Measurements from ENCODE around the gene SOX8. TPM values are rescaled to one million over a fixed set of nuclear protein-coding genes. Genes with fewer than 3 reads are reported as not detected.

SOX8 gene
- total RNA-seq, 1 donor from 2014 or later = 4.3 TPM

- peak overlapping the region; percentile 61 for H3K27ac Mint-ChIP-seq (ENCODE audit: unreplicated experiment)
- peaks cover 8% of the 10 kb centered on the region for H3K9me3 Mint-ChIP-seq (ENCODE audit: unreplicated experiment)
- peaks cover 3% of the 10 kb centered on the region for H3K4me1 Mint-ChIP-seq (ENCODE audit: unreplicated experiment)
- no peak for DNase-seq (ENCODE audit: low spot score)
- H3K36me3 Mint-ChIP-seq (ENCODE audit: low read depth, unreplicated experiment) = peaks cover 13% of the 10 kb centered on the region
- TF ChIP-seq, protein P1, sequence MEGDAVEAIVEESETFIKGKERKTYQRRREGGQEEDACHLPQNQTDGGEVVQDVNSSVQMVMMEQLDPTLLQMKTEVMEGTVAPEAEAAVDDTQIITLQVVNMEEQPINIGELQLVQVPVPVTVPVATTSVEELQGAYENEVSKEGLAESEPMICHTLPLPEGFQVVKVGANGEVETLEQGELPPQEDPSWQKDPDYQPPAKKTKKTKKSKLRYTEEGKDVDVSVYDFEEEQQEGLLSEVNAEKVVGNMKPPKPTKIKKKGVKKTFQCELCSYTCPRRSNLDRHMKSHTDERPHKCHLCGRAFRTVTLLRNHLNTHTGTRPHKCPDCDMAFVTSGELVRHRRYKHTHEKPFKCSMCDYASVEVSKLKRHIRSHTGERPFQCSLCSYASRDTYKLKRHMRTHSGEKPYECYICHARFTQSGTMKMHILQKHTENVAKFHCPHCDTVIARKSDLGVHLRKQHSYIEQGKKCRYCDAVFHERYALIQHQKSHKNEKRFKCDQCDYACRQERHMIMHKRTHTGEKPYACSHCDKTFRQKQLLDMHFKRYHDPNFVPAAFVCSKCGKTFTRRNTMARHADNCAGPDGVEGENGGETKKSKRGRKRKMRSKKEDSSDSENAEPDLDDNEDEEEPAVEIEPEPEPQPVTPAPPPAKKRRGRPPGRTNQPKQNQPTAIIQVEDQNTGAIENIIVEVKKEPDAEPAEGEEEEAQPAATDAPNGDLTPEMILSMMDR (IDR thresholded peaks at IDR 0.05; ENCODE audit: unreplicated experiment) = no peak
- H3K27me3 Mint-ChIP-seq (ENCODE audit: unreplicated experiment) = peaks cover 5% of the 10 kb centered on the region
- H3K4me3 Mint-ChIP-seq (ENCODE audit: unreplicated experiment) = no peak overlapping the region
These were observed 15.1 kb downstream of the SOX8 start for GRCh38 chr16:996681-997080.

DNA sequence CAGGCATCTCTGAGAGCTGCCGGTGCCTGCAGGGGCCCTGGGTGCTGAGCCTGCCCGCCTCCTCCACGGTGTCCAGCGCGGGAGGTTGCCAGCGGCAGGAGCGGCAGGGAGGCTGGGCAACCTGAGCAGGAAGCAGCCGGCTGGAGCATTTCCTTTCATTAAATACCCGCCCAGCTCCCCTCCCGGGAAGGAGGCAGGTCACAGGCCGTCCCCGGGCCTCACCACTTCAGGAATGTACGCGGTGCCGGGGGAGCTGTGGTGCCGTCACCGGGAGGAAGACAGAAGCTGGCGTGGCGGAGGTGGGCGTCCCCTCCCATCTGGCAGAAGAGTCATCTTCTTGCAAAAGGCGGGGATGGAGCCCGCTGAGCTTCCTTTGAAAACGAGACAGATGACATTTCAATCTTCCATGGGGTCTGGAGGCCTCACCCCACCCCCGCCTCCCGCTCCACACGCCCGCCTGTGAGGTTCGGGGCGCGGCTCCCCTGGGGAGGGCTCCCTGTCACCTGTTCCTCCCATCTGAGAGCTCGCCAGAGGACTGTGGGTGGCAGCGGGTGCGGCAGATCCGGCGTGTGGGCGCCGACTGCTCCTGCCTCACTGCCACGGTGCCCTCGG, 16.0 kb downstream of the SOX8 start:
- H3K36me3 Mint-ChIP-seq (ENCODE audit: low read depth, unreplicated experiment) = peaks cover 13% of the 10 kb centered on the region
- H3K4me1 Mint-ChIP-seq (ENCODE audit: unreplicated experiment) = peaks cover 3% of the 10 kb centered on the region
- TF ChIP-seq, protein P1 (IDR thresholded peaks at IDR 0.05; ENCODE audit: unreplicated experiment) = no peak
- DNase-seq (ENCODE audit: low spot score) = peak; percentile 74
- H3K27me3 Mint-ChIP-seq (ENCODE audit: unreplicated experiment) = peaks cover 5% of the 10 kb centered on the region
- H3K4me3 Mint-ChIP-seq (ENCODE audit: unreplicated experiment) = no peak overlapping the region
- H3K27ac Mint-ChIP-seq (ENCODE audit: unreplicated experiment) = peak overlapping the region; percentile 48
- H3K9me3 Mint-ChIP-seq (ENCODE audit: unreplicated experiment) = peaks cover 8% of the 10 kb centered on the region

- Mint-ChIP-seq H3K27me3 (ENCODE audit: unreplicated experiment) (peaks cover 3% of the 10 kb centered on the region), H3K27ac (ENCODE audit: unreplicated experiment) (no peak overlapping the region), H3K4me3 (ENCODE audit: unreplicated experiment) (no peak overlapping the region), H3K36me3 (ENCODE audit: low read depth, unreplicated experiment) (peaks cover 13% of the 10 kb centered on the region), H3K4me1 (ENCODE audit: unreplicated experiment) (peaks cover 3% of the 10 kb centered on the region), H3K9me3 (ENCODE audit: unreplicated experiment) (peaks cover 8% of the 10 kb centered on the region)
- TF ChIP-seq, protein P1 (IDR thresholded peaks at IDR 0.05; ENCODE audit: unreplicated experiment) = no peak
- no peak for DNase-seq (ENCODE audit: low spot score)
These were observed 16.6 kb downstream of the SOX8 start for GRCh38 chr16:998211-998610.

DNA sequence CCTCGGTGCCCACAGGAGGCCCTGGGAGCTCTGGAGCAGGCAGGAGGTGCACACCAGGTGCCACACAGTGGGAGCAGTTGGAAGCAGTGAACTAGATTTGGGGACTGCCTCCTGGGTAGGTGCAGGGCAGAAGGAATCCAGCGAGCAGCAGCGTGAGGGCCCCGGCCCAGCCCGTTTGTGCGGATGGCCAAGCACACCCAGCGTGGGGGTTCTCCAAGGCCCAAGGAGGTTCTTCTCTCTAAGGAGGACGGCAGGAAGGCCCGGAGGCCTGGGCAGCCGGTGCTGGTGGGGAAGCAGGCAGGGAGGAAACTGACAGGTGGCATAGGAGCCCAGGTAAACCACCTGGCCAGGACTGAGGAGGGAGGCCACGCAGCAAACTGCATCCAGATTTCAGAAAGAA, 17.0 kb downstream of the SOX8 start:
- Mint-ChIP-seq H3K4me1 (ENCODE audit: unreplicated experiment) (peaks cover 3% of the 10 kb centered on the region), H3K27ac (ENCODE audit: unreplicated experiment) (no peak overlapping the region), H3K4me3 (ENCODE audit: unreplicated experiment) (no peak overlapping the region), H3K36me3 (ENCODE audit: low read depth, unreplicated experiment) (peaks cover 13% of the 10 kb centered on the region), H3K9me3 (ENCODE audit: unreplicated experiment) (peaks cover 8% of the 10 kb centered on the region), H3K27me3 (ENCODE audit: unreplicated experiment) (peaks cover 3% of the 10 kb centered on the region)
- TF ChIP-seq, protein P1 (IDR thresholded peaks at IDR 0.05; ENCODE audit: unreplicated experiment) = no peak
- no peak for DNase-seq (ENCODE audit: low spot score)

- H3K27ac Mint-ChIP-seq (ENCODE audit: unreplicated experiment) = no peak overlapping the region
- no peak for DNase-seq (ENCODE audit: low spot score)
- peaks cover 8% of the 10 kb centered on the region for H3K9me3 Mint-ChIP-seq (ENCODE audit: unreplicated experiment)
- peaks cover 3% of the 10 kb centered on the region for H3K27me3 Mint-ChIP-seq (ENCODE audit: unreplicated experiment)
- no peak overlapping the region for H3K4me3 Mint-ChIP-seq (ENCODE audit: unreplicated experiment)
- TF ChIP-seq, protein P1 (IDR thresholded peaks at IDR 0.05; ENCODE audit: unreplicated experiment) = no peak
- H3K36me3 Mint-ChIP-seq (ENCODE audit: low read depth, unreplicated experiment) = peaks cover 13% of the 10 kb centered on the region
- peaks cover 3% of the 10 kb centered on the region for H3K4me1 Mint-ChIP-seq (ENCODE audit: unreplicated experiment)
These were observed 18.1 kb downstream of the SOX8 start for GRCh38 chr16:999677-1000076.
